OCI-LY1 (cell line): ENCODE data around the gene TRIM9.

ENCODE experiments used
- CTCF ChIP-seq: fragments of 200-600 bp; sonication (generic), shearing (Covaris generic); IDR thresholded peaks from 2 replicates; pipeline ENCODE4 v1.5.1; 2017; ENCODE audit warnings: mild to moderate bottlenecking, antibody characterized with exemption, low read length, moderate library complexity, mixed read lengths
- EZH2 ChIP-seq: fragments of 200-600 bp; sonication (generic), shearing (Covaris generic); IDR thresholded peaks from 2 replicates; pipeline ENCODE4 v1.8.0; 2017; ENCODE audit warnings: borderline replicate concordance, mixed run types, mild to moderate bottlenecking, antibody characterized with exemption, low read length, moderate library complexity, mixed read lengths

- no peak for TF ChIP-seq CTCF
- no peak for TF ChIP-seq EZH2
These were observed 38.5 kb downstream of the TRIM9 start for GRCh38 chr14:51056421-51056820.
